ENCODE data around the gene ZWINT. TPM values are rescaled to one million over a fixed set of nuclear protein-coding genes. Genes with fewer than 3 reads are reported as not detected.

The ZWINT gene
- total and polyA plus RNA-seq, 2 donors (not counting 1 experiment from before 2014, with no cell fraction given), result 10.9 to 19.6 TPM

- DNase-seq (ENCODE audit: low read depth in 2 of 2), result no peak
- Histone ChIP-seq H3K4me2 (ENCODE audit: extremely low read depth, insufficient read depth, low read length) (no peak overlapping the region), H3K36me3 (ENCODE audit: control insufficient read depth, insufficient read depth, low read length) (no peaks in the 10 kb centered on the region), H3K79me2 (ENCODE audit: control insufficient read depth, insufficient read depth, low read length) (no peaks in the 10 kb centered on the region), H3K27me3 (ENCODE audit: control insufficient read depth, insufficient read depth, low read length) (no peaks in the 10 kb centered on the region), H3K4me1 (ENCODE audit: control insufficient read depth, extremely low read depth, insufficient read depth, low read length) (no peaks in the 10 kb centered on the region), H4K20me1 (ENCODE audit: control insufficient read depth, extremely low read depth, insufficient read depth, low read length) (no peaks in the 10 kb centered on the region), H2AFZ (ENCODE audit: low read length) (no peak overlapping the region), H3K27ac (ENCODE audit: insufficient read depth, low read length) (no peak overlapping the region), H3K4me3 (replicated peaks in 1 of 4; ENCODE audit: control extremely low read depth in 1 of 4, insufficient read depth in 1 of 4, low read depth in 3 of 4, low read length in 4 of 4) (no peak overlapping the region), H3K9ac (ENCODE audit: insufficient read depth, low read length) (no peak overlapping the region), H3K9me3 (ENCODE audit: control insufficient read depth, insufficient read depth, low read depth, low read length) (no peaks in the 10 kb centered on the region)
- no peak for TF ChIP-seq CTCF (conservative IDR thresholded peaks at IDR 0.05 in 1 of 2, IDR thresholded peaks at IDR 0.05 in 1 of 2; ENCODE audit: low read depth in 1 of 2, low read length in 2 of 2)
- TF ChIP-seq EZH2 (IDR thresholded peaks at IDR 0.05; ENCODE audit: low read length, missing control alignments), result no peak
These were observed 31.1 kb downstream of the ZWINT start for GRCh38 chr10:56329961-56330360.

- no peak overlapping the region for H2AFZ ChIP-seq (ENCODE audit: low read length)
- TF ChIP-seq EZH2 (IDR thresholded peaks at IDR 0.05; ENCODE audit: low read length, missing control alignments), result no peak
- TF ChIP-seq CTCF (conservative IDR thresholded peaks at IDR 0.05 in 1 of 2, IDR thresholded peaks at IDR 0.05 in 1 of 2; ENCODE audit: low read depth in 1 of 2, low read length in 2 of 2), result no peak
- H3K27ac ChIP-seq (ENCODE audit: insufficient read depth, low read length), result no peak overlapping the region
These were observed 33.9 kb downstream of the ZWINT start for GRCh38 chr10:56327118-56327517.

GRCh38 chr10:56319386-56319785 lies 41.7 kb downstream of the ZWINT start:
- DNase-seq (ENCODE audit: low read depth in 2 of 2), result peak; percentile 0 to 56
- Histone ChIP-seq H3K79me2 (ENCODE audit: control insufficient read depth, insufficient read depth, low read length) (no peaks in the 10 kb centered on the region), H3K4me1 (ENCODE audit: control insufficient read depth, extremely low read depth, insufficient read depth, low read length) (no peaks in the 10 kb centered on the region), H3K4me3 (replicated peaks in 1 of 4; ENCODE audit: control extremely low read depth in 1 of 4, insufficient read depth in 1 of 4, low read depth in 3 of 4, low read length in 4 of 4) (no peak overlapping the region), H3K36me3 (ENCODE audit: control insufficient read depth, insufficient read depth, low read length) (no peaks in the 10 kb centered on the region), H3K9me3 (ENCODE audit: control insufficient read depth, insufficient read depth, low read depth, low read length) (no peaks in the 10 kb centered on the region), H4K20me1 (ENCODE audit: control insufficient read depth, extremely low read depth, insufficient read depth, low read length) (no peaks in the 10 kb centered on the region), H3K9ac (ENCODE audit: insufficient read depth, low read length) (no peak overlapping the region), H3K4me2 (ENCODE audit: extremely low read depth, insufficient read depth, low read length) (no peak overlapping the region), H2AFZ (ENCODE audit: low read length) (no peak overlapping the region), H3K27ac (ENCODE audit: insufficient read depth, low read length) (no peak overlapping the region), H3K27me3 (ENCODE audit: control insufficient read depth, insufficient read depth, low read length) (no peaks in the 10 kb centered on the region)
- TF ChIP-seq CTCF (conservative IDR thresholded peaks at IDR 0.05 in 1 of 2, IDR thresholded peaks at IDR 0.05 in 1 of 2; ENCODE audit: low read depth in 1 of 2, low read length in 2 of 2), result no peak
- no peak for TF ChIP-seq EZH2 (IDR thresholded peaks at IDR 0.05; ENCODE audit: low read length, missing control alignments)

More at GRCh38 chr10:56327118-56327517, 33.9 kb downstream of the ZWINT start:
- H3K9ac ChIP-seq (ENCODE audit: insufficient read depth, low read length), result no peak overlapping the region
- H3K36me3 ChIP-seq (ENCODE audit: control insufficient read depth, insufficient read depth, low read length), result no peaks in the 10 kb centered on the region
- H4K20me1 ChIP-seq (ENCODE audit: control insufficient read depth, extremely low read depth, insufficient read depth, low read length), result no peaks in the 10 kb centered on the region
- H3K79me2 ChIP-seq (ENCODE audit: control insufficient read depth, insufficient read depth, low read length), result no peaks in the 10 kb centered on the region
- no peaks in the 10 kb centered on the region for H3K9me3 ChIP-seq (ENCODE audit: control insufficient read depth, insufficient read depth, low read depth, low read length)
- no peaks in the 10 kb centered on the region for H3K4me1 ChIP-seq (ENCODE audit: control insufficient read depth, extremely low read depth, insufficient read depth, low read length)
- H3K4me2 ChIP-seq (ENCODE audit: extremely low read depth, insufficient read depth, low read length), result no peak overlapping the region
- H3K4me3 ChIP-seq (replicated peaks in 1 of 4; ENCODE audit: control extremely low read depth in 1 of 4, insufficient read depth in 1 of 4, low read depth in 3 of 4, low read length in 4 of 4), result no peak overlapping the region
- H3K27me3 ChIP-seq (ENCODE audit: control insufficient read depth, insufficient read depth, low read length), result no peaks in the 10 kb centered on the region
- no peak for DNase-seq (ENCODE audit: low read depth in 2 of 2)
